Measurements from ENCODE around the gene RCN1. TPM values are rescaled to one million over a fixed set of nuclear protein-coding genes. Genes with fewer than 3 reads are reported as not detected.
"Not testable (repeated sequence)": the region's sequence is repeated elsewhere in the genome, so short reads cannot be mapped to it uniquely, and the experiment has no call there.

RCN1 gene
- total RNA-seq, 1 donor from 2014 or later = 200 TPM

DNA sequence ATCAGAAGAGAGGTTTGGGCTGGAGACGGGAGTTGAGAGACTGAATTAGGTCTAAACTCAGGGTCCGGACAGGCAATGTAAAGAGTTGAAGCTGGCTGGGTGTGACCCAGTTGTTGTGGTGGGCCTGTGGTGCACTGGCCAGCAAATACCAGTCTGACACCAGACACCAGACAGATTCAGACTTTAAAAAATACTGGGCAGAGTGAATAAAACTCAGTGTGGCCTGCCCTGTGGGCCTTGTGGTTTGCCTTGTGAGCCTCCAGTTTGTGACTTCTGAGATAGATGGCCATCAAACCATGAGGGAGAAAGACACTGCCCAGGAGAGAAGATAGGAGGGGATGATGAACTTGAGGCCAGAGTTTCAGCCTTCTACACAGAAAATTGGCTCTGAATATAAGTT, 25.8 kb downstream of the RCN1 start:
- no peaks in the 10 kb centered on the region for H3K27me3 Mint-ChIP-seq (ENCODE audit: unreplicated experiment)
- H3K9me3 Mint-ChIP-seq (ENCODE audit: unreplicated experiment) = no peaks in the 10 kb centered on the region
- H3K4me1 Mint-ChIP-seq (ENCODE audit: low read depth, unreplicated experiment) = peaks cover 18% of the 10 kb centered on the region
- no peak overlapping the region for H3K4me3 Mint-ChIP-seq (ENCODE audit: unreplicated experiment)
- DNase-seq = no peak
- TF ChIP-seq, protein P1, sequence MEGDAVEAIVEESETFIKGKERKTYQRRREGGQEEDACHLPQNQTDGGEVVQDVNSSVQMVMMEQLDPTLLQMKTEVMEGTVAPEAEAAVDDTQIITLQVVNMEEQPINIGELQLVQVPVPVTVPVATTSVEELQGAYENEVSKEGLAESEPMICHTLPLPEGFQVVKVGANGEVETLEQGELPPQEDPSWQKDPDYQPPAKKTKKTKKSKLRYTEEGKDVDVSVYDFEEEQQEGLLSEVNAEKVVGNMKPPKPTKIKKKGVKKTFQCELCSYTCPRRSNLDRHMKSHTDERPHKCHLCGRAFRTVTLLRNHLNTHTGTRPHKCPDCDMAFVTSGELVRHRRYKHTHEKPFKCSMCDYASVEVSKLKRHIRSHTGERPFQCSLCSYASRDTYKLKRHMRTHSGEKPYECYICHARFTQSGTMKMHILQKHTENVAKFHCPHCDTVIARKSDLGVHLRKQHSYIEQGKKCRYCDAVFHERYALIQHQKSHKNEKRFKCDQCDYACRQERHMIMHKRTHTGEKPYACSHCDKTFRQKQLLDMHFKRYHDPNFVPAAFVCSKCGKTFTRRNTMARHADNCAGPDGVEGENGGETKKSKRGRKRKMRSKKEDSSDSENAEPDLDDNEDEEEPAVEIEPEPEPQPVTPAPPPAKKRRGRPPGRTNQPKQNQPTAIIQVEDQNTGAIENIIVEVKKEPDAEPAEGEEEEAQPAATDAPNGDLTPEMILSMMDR (IDR thresholded peaks at IDR 0.05; ENCODE audit: partially characterized antibody, unreplicated experiment) = no peak
- no peaks in the 10 kb centered on the region for H3K36me3 Mint-ChIP-seq (ENCODE audit: unreplicated experiment)
- H3K27ac Mint-ChIP-seq (ENCODE audit: unreplicated experiment) = no peak overlapping the region

DNA sequence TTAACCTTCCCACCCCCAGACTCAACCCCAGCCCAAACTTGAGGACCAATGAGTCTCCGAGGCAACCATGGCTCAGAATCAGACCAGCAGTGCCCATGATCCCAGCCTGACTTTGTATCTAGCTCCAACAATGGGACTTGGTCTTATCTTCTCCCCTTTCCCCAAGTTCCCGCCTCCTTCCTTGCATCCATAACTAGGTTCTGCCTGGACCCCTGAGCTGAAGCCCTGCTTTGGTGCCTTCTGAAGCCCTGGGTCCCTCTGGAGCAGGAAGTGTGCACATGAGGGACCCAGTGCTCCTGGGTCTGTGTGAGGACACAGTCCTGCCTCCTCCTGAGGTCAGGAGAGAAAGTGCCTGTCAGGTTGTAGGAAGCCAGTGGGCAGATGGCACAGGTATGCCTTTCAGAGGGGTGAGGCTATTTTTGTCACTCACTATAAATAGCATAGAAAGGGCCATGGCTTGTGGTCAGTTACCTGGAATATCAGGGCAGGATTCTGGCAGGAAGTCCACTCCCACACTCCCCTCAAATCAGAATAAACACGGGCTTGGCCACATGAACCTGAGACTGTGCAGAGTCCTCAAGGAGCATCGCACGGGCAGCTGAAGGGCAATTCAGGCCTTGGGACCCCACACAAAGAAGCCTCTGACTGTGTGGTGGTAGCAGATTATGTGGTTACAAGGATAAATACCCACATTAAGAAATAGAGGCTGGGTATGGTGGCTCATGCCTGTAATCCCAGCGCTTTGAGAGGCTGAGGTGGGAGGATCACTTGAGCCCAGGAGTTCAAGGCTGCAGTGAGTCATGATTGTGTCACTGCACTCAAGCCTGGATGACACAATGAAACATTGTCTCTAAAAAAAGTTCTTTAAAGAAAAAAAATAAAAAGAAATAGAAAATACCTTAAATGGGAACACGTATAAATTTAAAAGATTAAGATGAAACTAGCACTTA, 27.4 kb downstream of the RCN1 start:
- Mint-ChIP-seq H3K9me3 (ENCODE audit: unreplicated experiment) (no peaks in the 10 kb centered on the region), H3K4me1 (ENCODE audit: low read depth, unreplicated experiment) (peaks cover 12% of the 10 kb centered on the region), H3K4me3 (ENCODE audit: unreplicated experiment) (no peak overlapping the region), H3K36me3 (ENCODE audit: unreplicated experiment) (no peaks in the 10 kb centered on the region), H3K27me3 (ENCODE audit: unreplicated experiment) (no peaks in the 10 kb centered on the region), H3K27ac (ENCODE audit: unreplicated experiment) (no peak overlapping the region)
- DNase-seq = no peak
- TF ChIP-seq, protein P1 (IDR thresholded peaks at IDR 0.05; ENCODE audit: partially characterized antibody, unreplicated experiment) = no peak

DNA sequence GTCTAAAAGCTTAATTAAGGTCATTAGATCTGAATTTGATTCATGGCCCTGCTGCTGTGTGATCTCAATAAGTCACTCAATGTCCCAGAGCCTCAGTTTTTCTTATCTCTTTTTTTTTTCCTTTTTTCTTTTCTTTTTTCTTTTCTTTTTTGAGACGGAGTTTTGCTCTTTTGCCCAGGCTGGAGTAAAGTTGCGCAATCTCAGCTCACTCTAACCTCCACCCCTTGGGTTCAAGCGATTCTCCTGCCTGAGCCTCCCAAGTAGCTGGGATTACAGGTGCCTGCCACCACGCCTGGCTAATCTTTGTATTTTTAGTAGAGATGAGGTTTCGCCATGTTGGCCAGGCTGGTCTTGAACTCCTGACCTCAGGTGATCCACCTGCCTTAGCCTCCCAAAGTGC, 28.3 kb downstream of the RCN1 start:
- not testable (repeated sequence) for H3K27me3 Mint-ChIP-seq (ENCODE audit: unreplicated experiment); H3K4me1 Mint-ChIP-seq (ENCODE audit: low read depth, unreplicated experiment); H3K9me3 Mint-ChIP-seq (ENCODE audit: unreplicated experiment); H3K27ac Mint-ChIP-seq (ENCODE audit: unreplicated experiment); H3K4me3 Mint-ChIP-seq (ENCODE audit: unreplicated experiment); DNase-seq; H3K36me3 Mint-ChIP-seq (ENCODE audit: unreplicated experiment)

DNA sequence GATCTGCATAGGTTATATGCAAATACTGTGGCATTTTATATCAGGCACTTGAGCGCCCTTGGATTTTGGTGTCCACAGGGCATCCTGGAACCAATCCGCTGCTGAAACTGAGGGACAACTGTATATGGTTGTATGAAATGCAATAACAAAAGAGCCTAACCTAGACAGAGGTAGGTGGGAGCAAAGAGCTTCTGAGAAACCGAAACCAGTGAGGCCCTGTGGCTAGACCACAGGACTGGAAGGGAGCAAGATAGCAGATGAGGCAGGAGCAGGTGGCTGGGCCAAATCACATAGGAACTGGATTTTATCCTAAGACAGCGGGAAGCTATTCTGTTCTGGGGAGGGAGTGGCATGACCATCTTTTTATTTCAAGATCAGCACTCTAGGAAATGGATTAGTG, 30.1 kb downstream of the RCN1 start:
- H3K4me1 Mint-ChIP-seq (ENCODE audit: low read depth, unreplicated experiment) = no peaks in the 10 kb centered on the region
- TF ChIP-seq, protein P1 (IDR thresholded peaks at IDR 0.05; ENCODE audit: partially characterized antibody, unreplicated experiment) = no peak
- H3K27ac Mint-ChIP-seq (ENCODE audit: unreplicated experiment) = no peak overlapping the region
- H3K36me3 Mint-ChIP-seq (ENCODE audit: unreplicated experiment) = no peaks in the 10 kb centered on the region
- no peaks in the 10 kb centered on the region for H3K27me3 Mint-ChIP-seq (ENCODE audit: unreplicated experiment)
- H3K4me3 Mint-ChIP-seq (ENCODE audit: unreplicated experiment) = no peak overlapping the region
- DNase-seq = no peak
- H3K9me3 Mint-ChIP-seq (ENCODE audit: unreplicated experiment) = no peaks in the 10 kb centered on the region

DNA sequence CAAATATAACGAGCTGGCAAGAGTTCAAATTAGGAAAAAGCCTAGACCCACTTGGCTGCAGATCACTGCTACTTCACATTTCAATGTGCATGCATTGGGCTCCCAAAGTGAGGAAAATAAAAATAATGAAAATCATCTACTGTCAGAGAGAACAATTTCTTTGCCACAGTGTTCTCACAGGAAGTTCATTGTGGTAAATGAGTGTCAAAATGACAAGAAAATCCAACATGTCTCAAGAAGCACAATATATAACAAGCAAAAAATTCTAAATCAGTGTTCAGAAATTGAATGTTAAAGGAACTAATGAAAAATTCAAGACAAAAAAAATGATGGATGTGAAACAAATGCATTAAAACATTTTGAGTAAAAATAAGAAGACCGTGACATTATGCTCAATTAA, 31.3 kb downstream of the RCN1 start:
- no peak for DNase-seq
- Mint-ChIP-seq H3K36me3 (ENCODE audit: unreplicated experiment) (no peaks in the 10 kb centered on the region), H3K27ac (ENCODE audit: unreplicated experiment) (no peak overlapping the region), H3K4me1 (ENCODE audit: low read depth, unreplicated experiment) (no peaks in the 10 kb centered on the region), H3K4me3 (ENCODE audit: unreplicated experiment) (no peak overlapping the region), H3K9me3 (ENCODE audit: unreplicated experiment) (no peaks in the 10 kb centered on the region), H3K27me3 (ENCODE audit: unreplicated experiment) (no peaks in the 10 kb centered on the region)
- TF ChIP-seq, protein P1 (IDR thresholded peaks at IDR 0.05; ENCODE audit: partially characterized antibody, unreplicated experiment) = no peak
